ENCODE results near the gene SLC2A10.

Gene SLC2A10

DNA sequence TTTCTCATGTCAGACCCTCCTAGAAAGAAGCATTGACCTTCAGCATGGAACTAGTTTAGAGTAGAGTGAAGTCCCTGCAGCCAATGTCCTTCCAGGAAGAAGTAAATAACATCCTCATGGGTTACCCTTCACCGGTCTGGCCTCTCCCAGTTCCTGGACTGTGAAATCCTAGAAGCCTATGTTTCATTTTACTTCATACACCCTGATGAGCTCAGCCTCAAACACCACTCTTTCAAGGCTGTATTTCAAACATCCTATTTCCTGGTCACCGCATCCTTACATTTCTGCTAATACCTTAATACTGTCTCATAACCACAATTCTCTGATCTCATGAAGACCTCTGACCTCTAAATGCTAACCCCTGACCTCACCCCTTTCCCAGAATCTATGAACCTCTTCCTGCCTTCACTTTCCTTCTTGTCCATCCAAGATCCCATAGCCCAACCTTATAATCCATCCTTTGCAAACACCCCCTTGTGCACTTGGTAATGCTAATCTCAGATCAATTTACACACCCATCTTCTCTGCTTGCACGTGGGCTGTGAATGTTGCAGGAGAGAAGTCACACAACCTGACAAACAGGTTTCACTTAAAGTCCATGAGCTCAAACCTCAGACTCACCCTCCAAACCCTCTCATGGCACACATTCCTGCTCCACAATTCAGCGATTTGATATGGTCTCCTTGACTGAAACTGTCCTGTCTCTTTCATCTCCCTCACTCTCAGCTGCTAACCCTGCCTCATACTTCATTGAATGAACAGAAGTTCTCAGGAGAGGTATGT is 30.2 kb downstream of the SLC2A10 start:
- no peak for DNase-seq

DNA sequence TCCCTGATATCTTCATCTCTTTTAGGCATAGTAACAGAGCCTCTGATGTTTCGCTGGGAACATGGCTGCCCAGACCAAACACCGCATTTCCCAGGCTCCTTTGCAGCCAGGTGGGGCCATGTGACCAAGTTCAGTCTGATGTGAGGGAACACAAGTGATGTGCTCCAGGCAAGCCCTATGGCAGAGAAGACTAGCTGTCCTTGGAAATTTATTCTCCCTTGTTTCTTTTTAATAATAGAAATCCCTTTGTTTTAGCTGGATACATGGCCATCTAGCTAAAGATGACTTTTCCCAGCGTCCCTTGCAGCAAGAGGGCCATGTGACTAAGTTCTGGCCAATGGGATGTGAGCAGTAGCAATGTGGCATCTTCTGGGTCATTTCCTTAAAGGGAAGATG is 30.8 kb downstream of the SLC2A10 start:
- DNase-seq: no peak

DNA sequence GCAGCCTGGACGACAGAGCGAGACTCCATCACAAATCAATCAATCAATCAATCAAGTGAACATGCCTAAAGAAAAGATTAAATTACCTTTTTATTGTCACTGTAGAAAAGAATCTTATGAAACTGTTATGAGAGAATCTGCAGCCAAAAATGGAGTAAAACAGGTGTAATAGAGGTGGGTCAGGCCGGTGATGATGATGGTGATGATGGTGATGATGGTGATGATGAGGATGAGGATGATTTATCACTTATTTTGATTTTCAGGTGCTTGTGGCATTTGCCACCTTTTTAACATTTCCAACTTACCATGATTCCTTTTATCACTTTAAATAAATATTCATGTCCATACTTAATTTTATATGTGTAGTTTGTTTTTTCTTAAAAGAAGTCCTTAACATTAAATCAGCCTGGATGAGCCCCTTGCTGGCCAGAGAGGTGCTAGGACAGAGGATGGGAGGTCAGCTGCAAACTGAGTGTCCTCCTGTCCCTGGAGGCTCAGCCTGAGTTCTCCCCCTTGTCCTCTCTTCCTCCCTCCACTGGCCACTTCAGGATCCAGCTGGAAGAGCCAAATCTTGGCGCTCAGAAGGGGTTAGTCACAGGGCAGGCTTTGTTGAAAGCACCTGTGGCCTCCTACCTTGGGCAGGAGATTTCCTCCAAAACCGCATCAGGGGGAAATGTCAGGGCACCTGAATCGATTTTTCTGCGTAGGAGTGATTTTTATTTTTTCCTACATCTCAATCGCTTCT is 32.6 kb downstream of the SLC2A10 start:
- DNase-seq: no peak

DNA sequence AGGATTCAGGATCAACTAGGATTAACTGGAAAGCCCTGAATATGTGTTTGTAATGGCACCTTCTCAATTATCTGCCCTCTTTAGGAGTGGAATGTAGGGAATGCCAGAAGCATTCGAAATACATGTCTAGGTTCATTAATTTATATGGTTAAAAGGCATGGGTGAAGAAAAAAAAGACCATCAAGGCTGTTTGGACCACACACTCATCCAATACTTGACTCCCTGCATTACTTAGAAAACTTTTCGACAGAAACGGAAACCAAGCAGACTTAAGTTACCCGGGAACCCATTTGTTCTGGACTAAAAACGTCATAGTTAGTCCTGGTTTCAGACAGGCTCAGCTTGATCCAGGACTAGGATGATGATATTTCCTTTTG is 33.2 kb downstream of the SLC2A10 start:
- DNase-seq: no peak

DNA sequence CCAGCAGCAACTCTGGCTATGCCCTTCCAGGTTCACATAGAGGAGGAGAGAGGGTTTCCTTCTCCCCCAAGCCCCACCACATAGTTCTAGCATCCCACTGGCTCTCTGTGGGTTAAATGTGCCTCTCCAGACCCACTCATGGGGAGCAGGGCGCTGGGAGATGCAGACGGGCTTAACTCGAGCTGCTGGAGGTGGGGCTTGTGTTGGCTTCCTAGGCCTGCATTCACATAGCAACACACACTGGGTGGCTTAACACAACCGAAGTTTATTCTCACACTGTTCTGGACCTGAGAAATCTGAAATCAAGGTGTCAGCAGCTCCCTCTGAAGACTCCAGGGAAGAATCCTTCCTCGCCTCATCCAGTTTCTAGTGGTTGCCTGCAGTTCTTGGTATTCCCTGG is 33.6 kb downstream of the SLC2A10 start:
- DNase-seq: no peak

DNA sequence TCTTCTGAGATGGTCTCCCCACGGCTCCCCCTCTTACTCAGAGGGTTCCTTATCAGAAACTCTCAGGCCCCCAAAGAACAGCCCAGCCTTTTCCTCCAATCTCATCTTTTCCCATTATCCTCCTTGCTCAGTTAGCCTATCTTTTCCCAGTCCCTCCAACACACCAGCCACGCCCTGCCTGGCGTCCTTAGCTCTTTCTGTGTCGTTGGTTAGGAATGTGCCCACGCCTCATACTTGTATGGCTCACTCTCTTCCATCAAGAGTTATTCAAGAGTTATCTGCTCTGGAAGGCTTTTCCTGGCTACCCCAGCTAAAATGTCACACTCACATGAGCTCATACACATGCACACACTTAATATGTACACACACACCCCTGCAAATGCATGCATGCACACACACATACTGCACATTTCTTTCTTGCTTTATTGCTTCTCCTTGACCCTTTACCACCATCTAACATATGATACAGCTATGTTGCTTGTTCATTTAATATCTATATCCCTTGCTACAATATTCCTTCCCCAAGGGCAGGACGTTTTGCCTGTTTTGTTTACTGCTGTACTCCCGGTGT is 37.6 kb downstream of the SLC2A10 start:
- no peak for DNase-seq

DNA sequence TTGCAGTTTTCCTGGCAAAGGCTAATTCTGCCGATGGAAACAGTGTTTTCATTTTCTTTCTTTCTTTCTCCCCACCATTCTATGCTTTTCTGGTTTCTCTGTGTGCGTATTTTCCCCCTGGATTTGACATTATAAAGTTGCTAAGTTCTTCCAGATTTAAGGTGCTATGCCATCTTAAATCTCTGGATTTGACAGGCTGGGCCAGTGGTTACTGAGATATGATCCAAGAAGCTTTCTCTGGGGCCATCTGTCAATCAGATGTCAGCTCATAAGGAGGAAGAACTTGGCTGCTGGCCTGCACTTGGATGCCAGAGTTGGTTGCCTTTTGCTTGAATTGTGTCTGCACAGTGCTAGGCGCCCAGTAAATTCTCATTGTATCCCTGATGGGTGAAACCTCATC is 39.7 kb downstream of the SLC2A10 start:
- no peak for DNase-seq

DNA sequence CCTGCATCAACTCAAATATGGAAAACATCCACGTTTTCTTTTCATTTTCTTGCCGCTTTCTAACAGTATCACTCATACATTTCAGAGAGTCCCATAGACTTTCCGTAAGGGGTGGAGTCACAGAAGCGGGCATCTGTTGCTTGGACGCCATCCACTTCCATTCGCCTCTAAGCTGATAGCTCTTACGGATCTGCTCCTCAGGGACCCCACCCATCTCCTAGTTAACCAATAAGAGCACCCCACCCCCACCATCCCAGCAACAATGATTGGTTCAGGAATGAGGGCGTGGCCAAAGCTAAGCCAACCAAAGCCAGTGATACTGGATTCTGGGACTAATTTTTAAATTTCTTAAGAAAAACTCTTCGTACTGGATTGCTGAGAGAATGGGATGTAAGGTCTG is 42.4 kb downstream of the SLC2A10 start:
- DNase-seq: no peak

DNA sequence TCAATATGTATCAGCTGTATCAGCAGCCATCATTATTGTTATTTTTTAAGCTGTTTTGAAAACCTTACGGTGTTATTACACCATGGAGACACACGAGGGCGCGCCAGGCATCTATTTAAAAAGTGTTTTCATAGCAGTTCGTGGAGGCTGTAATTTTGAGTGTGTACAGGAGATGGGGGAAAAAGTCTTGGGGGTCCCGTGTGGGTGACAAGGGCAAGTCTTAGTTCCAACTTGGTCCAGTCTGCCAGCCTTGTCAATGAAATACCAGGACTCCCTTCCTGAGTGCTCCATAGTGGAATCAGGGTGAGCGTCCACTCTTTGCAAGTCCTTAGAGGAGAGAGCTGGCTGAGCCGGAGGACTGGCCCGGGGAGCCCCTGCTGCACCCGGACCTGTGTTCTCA is 43.3 kb downstream of the SLC2A10 start:
- DNase-seq: peak; percentile 51

DNA sequence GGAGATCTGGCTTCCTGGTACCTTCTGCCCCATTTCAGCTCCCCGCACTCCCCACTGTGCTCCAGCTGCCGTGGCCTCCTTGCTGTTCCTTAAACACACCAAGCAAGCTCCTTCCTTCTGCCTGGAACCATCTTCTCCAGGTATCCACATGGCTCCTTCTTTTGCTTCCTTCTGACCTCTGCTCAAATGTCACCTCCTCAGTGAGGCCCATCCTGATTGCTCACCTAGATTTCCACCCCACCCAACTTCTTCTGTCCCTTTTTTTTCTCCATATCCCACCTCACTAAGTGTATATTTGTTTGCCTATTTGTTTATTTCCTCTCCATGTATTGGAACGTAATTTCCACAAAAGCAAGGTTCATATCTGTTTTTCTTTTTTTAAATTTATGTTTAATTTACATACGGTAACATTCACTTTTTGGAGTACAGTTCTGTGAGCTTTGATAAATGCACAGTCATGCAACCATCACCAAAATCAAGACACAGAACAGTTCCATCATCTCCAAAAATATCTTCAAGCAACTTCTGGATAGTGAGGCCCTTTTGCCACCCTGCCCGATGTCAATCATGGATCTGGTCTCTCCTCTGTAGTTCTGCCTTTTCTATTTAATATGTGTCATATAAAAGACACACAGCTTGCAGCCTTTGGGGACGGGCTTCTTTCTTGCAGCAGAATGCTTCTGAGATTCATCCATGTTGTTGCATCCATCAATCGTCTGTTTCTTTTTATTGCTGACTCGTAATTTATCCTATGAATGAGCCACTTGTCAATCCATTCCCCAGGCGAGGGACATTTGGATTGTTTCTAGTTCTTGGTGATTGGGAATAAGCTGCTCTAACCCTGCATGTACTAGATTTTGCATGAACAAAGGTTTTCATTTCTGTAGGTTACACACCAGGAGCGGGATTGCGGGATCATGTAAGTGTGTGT is 46.3 kb downstream of the SLC2A10 start:
- DNase-seq: no peak

DNA sequence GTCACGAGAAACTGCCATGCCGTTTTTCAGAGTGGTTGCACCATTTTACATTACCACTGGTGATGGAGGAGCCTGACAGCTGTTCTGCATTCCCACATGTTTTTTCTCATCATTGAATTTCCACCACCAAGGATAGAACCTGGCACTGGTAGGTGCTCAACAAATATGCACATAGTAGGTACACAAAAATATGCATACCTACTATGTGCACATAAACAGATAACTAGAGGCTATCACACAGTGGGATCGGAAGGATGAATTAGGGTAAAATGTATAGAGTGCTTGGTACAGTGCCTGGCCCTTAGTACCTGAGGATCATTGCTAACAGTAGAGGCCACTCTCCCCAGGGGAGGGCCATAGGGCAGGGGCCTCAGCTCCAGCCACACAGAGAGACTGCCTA is 47.0 kb downstream of the SLC2A10 start:
- no peak for DNase-seq

DNA sequence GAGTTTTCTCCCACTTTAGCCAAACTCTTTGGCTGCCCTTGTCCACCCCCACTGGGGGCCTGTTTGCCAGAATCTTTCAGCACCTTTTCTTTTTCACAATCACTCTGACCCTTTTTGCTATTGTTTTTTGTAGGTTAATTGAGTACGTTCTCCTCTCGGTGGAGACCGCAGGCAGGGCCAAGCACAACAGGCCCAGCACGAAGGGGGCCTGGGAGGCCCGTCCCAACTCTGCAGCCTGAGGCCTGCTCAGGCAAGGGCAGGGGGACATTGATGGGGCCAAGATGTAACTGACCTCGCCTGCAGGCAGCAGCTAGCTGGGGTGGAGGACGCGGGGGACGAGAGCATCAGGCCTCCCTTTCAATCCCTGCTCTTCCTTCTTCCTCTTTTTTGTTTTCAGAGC is 47.7 kb downstream of the SLC2A10 start:
- no peak for DNase-seq

DNA sequence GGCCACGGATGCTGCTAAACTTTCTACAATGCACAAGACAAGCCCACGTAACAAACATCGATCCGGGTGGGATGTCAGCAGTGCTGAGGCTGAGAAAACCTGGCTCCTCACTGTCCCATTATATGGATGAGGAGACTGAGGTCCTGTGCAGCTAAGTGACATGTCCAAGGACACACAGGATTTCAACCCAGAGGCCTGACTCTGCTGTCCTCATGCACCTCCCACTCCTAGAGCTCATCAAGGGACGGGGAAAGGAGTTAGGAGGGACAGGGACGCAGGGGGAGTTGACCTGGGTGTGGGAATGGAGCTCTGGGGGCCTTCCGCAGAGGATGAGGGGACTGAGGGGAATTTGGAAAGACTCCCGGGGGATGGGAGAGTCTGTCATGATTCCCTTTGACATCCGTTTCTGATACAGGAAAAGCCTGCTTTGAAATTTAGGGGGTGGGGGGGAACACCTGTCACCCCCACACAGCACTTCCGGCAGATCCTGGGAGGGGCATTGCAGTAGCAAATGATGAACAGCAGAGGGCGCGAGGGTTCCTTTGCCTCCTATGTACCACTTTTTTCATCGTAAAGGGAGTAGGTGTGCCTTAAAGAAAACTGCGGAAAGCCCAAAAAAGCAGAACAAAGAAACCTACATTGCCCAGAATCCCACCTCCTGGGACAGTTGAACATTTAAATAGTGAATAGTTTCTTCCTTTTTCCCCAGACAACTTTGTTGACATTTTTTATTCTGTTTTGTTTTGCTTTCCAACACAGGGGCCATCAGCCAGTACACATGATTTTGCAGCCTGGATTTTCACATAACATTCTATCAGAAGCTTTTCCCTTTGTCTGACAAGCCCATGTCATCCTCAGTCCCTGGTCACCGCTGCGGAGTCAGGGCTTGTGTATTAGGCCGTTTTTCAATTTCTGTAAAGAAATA is 48.6 kb downstream of the SLC2A10 start:
- DNase-seq: peak; percentile 59

DNA sequence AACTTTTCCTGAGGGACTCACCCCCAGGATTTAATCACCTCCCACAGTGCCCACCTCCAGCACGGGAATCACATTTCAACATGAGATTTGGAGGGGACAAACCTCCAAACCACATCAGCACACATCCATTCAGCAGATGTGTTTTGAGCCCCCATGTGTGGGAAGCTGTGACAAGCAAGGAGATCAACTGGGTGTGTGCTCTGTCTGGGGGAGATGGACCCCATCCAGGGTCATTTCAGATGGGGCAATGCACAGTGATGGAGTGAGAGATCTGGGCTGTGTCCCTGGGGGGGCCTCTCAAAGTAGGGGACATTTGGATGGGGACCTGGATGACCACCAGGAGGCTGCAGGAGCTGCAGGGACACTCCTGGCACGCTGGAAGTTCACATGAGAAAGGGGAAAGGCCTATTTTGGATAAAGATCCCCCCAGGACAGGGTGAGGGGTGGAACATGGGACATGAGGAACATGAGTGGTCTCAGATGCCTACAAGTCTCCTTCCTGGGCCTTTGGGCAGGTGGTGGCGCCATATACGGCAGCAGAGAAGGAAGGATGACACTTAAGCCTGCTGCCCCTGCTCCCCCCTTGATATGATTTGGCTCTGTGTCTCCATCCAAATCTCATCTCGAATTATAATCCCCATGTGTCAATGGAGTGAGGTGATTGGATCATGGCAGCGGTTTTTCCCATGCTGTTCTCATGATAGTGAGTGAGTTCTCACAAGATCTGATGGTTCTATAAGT is 49.6 kb downstream of the SLC2A10 start:
- DNase-seq: no peak

DNA sequence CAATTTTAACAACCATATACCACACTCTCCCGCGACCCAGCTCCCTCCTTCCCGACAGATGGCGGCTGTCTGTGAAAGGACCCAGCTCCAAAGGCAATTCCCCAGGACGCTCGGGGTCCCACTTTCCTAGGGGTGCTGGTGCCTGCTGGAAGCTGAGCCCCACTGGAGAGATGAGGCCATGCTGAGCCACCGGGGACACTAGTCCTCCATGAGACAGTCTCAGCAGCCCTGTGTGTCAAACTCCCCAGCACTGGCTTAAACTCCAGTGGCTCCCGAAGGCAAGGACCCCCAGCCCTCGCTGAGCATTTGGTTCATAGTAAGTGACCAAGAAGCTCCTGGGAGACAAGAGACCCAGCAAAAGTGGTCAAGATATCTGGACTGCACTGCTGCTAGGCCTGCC is 52.1 kb downstream of the SLC2A10 start:
- DNase-seq: no peak

DNA sequence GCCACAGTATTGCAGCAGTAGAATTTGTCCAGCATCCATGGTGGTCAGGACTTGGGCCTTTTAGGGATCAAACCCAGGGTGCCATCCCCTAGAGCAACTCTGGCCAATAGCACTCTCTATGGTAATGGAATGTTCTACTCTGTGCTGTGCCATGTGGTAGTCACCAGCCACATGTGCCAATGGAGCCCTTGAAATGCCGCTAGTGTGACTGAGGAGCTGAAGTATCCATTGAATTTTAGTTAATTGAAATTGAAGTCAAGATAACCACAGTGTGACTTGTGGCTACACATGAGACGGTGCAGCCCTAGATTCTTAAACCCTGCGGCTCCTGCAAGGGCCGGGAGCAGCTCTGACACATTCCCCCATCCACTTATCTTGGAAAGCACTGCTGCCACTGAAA is 54.6 kb downstream of the SLC2A10 start:
- no peak for DNase-seq

DNA sequence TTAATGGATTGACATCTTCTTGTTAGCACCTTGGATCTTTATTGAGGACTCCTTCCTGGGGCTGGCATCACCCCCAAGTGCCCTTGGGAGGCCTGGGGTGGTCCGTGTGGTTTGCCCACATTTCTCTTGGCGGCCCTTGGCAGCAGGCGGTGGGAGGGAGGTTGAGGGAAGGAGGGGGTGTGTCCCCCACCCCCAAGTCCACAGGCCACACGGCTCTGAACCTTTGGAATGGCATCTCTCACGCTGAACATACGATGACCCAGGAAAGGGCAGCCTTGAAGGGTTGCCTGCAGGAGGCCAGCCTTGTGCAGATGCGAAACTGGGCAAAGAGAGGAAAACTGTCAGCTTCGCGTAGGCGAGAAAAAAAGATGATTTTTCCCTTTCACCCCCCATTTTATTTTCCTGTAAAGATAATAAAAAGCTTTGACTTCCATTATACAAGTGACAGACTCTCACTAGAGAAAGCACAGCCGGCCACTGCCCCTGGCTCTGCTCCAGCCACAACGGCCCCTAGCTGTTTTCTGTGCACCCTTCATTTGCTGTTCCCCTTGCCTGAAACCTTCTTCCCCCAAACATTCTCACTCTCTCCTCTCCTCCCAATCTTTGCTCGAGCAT is 56.2 kb downstream of the SLC2A10 start:
- no peak for DNase-seq

DNA sequence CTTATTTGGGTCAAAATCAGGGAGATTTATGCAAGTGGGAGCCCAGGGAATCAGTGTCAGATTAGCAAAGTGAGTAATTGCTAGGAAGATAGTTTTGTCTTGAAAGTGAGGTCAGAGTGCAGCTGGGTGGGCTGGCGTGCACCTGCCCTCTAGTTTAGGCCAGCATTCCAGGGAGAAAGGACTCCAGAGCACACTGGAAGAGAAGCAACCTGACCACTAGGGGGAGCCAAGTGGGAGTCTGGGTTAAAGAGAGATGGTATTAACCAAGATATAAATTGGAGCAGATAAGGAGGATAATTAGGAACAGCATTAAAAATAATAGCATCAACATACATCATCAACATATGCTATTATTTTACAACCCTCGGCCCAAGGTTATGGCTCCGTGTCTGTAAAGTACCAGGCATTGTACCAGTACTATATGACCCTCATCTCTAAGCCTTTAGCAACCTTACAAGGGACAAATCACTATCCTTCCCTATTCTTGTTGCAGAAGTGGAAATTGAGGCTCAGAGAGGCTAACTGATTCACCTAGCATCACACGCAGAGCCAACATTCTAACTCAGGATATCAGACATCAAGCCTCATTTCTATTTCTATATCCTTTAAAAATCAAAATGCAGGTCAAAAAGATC is 57.8 kb downstream of the SLC2A10 start:
- DNase-seq: no peak

DNA sequence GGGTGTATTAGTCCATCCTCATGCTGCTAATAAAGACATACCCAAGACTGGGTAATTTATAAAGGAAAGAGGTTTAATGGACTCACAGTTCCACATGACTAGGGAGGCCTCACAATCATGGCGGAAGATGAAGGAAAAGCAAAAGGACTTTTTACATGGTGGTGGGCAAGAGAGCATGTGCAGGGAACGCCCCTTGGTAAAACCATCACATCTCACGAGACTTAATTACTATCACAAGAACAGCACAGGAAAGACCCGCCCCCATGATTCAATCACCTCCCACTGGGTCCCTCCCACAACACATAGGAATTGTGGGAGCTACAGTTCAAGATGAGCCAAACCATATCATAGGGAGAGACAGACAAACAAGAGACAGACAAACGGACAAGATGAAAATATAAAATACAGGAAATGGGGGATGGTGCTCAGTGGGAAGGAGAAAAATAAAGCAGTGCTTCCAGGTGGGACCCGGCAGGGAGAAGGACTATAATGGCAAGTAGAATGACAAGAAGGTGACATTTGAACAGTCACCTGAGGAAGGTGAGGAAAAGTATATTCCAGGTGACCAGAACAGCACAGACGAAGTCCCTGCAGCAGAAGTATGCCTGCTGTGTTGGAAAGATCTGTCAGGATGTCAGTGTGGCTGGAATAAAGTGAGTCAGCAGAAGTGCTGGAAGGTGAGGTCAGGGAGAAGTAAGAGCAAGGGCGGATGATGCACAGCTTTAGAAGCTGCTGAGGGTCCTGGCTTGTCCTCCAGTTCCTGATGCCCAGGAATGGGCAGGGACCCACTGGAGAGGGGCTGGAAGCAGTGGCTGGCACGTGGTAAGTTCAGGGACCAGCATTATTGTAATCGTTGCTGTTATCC is 61.1 kb downstream of the SLC2A10 start:
- no peak for DNase-seq

Measured in activated naive CD4-positive, alpha-beta T cell treated with Interleukin-2 at 50 U/mL for 16 hours (primary cell).